HL-60 (cell line): Measurements from ENCODE around the gene SLC22A12.

Experiments
- DNase-seq, 2 experiments: peaks; one replicate each; pipeline ENCODE4 v3.0.0-alpha.2; 2010 to 2020; ENCODE audit warnings: low read depth in 1 of 2, low spot score in 1 of 2
- H3K27ac ChIP-seq: fragments of 250-450 bp; sonication (Bioruptor Pico); replicated peaks from 2 replicates; pipeline ENCODE4 v1.5.1; 2020; ENCODE audit warnings: mild to moderate bottlenecking, moderate library complexity
- H3K27me3 ChIP-seq: fragments of 250-450 bp; sonication (Bioruptor Pico); 2 replicates; pipeline ENCODE4 v1.5.1; 2021; ENCODE audit warnings: mild to moderate bottlenecking, moderate library complexity; ENCODE audit not compliant: insufficient read depth, poor library complexity, severe bottlenecking
- H3K4me3 ChIP-seq: replicated peaks from 2 replicates; pipeline ENCODE4 v1.5.1; 2011; ENCODE audit warnings: mild to moderate bottlenecking, control low read depth, low read length; ENCODE audit not compliant: insufficient read depth
- GABPA ChIP-seq: IDR thresholded peaks from 2 replicates; pipeline ENCODE4 v1.6.1; 2012; ENCODE audit warnings: low read depth
- POLR2AphosphoS5 ChIP-seq: IDR thresholded peaks from 2 replicates; pipeline ENCODE4 v1.6.1; 2012; ENCODE audit warnings: low read depth
- SPI1 ChIP-seq: IDR thresholded peaks from 2 replicates; pipeline ENCODE4 v1.6.1; 2012; ENCODE audit warnings: low read depth, mild to moderate bottlenecking, borderline replicate concordance
- TF ChIP-seq, protein P1 (sequence below): IDR thresholded peaks from one replicate; pipeline ENCODE4 v1.5.1; 2011; ENCODE audit warnings: low read length, control low read depth, inconsistent platforms; ENCODE audit not compliant: insufficient read depth
- TF ChIP-seq, protein P2 (sequence below): IDR thresholded peaks from 2 replicates; pipeline ENCODE4 v1.6.1; 2012; ENCODE audit warnings: low read depth; ENCODE audit not compliant: insufficient replicate concordance

Gene SLC22A12

DNA sequence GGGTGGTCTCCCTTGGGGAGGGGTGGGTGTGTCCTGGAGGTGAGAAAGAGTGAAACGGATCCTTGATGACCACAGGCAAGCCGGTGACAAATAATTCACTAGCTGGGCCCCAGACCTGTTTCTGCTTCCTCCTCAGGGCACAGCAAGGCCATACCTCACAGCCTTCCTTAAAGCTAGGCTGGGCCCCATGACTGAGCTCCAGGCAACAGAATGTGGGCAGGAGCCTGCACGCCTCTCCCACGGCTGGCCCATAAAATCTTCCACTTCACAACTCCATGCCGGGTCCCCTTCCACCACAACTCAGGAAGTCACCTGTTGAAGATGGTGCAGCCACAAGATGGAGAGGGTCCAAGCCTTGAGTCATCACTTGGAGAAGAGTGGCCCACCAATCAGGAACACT lies 23.9 kb downstream of the SLC22A12 start:
- H3K4me3 ChIP-seq = no peak overlapping the region
- TF ChIP-seq POLR2AphosphoS5 = no peak
- no peak for TF ChIP-seq GABPA
- DNase-seq = peak; percentile 51 to 61
- H3K27me3 ChIP-seq = no peaks in the 10 kb centered on the region
- peak overlapping the region; percentile 23 for H3K27ac ChIP-seq

- H3K27me3 ChIP-seq = no peaks in the 10 kb centered on the region
- TF ChIP-seq, protein P1, sequence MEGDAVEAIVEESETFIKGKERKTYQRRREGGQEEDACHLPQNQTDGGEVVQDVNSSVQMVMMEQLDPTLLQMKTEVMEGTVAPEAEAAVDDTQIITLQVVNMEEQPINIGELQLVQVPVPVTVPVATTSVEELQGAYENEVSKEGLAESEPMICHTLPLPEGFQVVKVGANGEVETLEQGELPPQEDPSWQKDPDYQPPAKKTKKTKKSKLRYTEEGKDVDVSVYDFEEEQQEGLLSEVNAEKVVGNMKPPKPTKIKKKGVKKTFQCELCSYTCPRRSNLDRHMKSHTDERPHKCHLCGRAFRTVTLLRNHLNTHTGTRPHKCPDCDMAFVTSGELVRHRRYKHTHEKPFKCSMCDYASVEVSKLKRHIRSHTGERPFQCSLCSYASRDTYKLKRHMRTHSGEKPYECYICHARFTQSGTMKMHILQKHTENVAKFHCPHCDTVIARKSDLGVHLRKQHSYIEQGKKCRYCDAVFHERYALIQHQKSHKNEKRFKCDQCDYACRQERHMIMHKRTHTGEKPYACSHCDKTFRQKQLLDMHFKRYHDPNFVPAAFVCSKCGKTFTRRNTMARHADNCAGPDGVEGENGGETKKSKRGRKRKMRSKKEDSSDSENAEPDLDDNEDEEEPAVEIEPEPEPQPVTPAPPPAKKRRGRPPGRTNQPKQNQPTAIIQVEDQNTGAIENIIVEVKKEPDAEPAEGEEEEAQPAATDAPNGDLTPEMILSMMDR = no peak
- TF ChIP-seq SPI1 (no peak), POLR2AphosphoS5 (no peak), GABPA (no peak)
- TF ChIP-seq, protein P2, sequence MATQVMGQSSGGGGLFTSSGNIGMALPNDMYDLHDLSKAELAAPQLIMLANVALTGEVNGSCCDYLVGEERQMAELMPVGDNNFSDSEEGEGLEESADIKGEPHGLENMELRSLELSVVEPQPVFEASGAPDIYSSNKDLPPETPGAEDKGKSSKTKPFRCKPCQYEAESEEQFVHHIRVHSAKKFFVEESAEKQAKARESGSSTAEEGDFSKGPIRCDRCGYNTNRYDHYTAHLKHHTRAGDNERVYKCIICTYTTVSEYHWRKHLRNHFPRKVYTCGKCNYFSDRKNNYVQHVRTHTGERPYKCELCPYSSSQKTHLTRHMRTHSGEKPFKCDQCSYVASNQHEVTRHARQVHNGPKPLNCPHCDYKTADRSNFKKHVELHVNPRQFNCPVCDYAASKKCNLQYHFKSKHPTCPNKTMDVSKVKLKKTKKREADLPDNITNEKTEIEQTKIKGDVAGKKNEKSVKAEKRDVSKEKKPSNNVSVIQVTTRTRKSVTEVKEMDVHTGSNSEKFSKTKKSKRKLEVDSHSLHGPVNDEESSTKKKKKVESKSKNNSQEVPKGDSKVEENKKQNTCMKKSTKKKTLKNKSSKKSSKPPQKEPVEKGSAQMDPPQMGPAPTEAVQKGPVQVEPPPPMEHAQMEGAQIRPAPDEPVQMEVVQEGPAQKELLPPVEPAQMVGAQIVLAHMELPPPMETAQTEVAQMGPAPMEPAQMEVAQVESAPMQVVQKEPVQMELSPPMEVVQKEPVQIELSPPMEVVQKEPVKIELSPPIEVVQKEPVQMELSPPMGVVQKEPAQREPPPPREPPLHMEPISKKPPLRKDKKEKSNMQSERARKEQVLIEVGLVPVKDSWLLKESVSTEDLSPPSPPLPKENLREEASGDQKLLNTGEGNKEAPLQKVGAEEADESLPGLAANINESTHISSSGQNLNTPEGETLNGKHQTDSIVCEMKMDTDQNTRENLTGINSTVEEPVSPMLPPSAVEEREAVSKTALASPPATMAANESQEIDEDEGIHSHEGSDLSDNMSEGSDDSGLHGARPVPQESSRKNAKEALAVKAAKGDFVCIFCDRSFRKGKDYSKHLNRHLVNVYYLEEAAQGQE = no peak
- no peak overlapping the region for H3K4me3 ChIP-seq
- DNase-seq = no peak
- H3K27ac ChIP-seq = no peak overlapping the region
Observed at GRCh38 chr11:64616817-64617216, 25.8 kb downstream of the SLC22A12 start.

GRCh38 chr11:64619196-64619595 lies 28.2 kb downstream of the SLC22A12 start:
- no peak for TF ChIP-seq GABPA
- no peak for TF ChIP-seq SPI1
- no peak for TF ChIP-seq POLR2AphosphoS5
- TF ChIP-seq, protein P2 = no peak
- TF ChIP-seq, protein P1 = no peak
- no peak overlapping the region for H3K4me3 ChIP-seq
- no peak for DNase-seq
- no peaks in the 10 kb centered on the region for H3K27me3 ChIP-seq
- H3K27ac ChIP-seq = no peak overlapping the region

DNA sequence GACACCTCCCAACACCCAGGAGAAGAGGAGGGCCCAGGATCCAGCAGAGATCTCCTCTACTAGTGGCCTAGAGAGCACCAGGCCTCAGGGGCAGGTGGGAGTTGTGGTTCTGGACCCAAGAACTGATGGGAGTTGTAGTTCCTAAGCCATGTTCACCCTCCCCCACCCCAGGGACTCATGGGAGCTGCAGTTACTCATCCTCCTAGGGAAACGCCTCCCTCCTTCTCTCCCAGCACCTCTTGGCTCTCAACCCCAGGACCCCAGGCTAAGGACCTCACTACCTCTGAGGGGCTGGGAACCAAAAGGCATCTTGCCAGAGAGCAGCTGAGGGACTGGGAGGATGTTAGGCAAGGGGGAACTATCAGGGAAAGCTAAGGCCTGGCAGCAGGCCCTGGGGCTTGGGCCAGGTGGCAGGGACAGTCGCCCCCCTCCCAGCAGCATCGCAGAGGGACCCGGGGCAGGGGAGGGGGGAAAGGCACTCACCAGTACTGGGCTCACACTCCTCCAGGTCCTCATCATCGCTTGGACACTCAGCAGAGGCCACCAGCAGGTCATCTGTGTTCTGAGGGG lies 28.9 kb downstream of the SLC22A12 start:
- H3K4me3 ChIP-seq = no peak overlapping the region
- H3K27ac ChIP-seq = no peak overlapping the region; the same call in 1 of the 2 replicates
- DNase-seq = peak in 1 of 2 experiments; percentile 35
- TF ChIP-seq SPI1 = no peak
- TF ChIP-seq, protein P2 = no peak
- no peak for TF ChIP-seq POLR2AphosphoS5
- TF ChIP-seq, protein P1 = no peak
- no peak for TF ChIP-seq GABPA
- H3K27me3 ChIP-seq = no peaks in the 10 kb centered on the region
